ENCODE data around the gene FOXD2.
"Not testable (repeated sequence)": the region's sequence is repeated elsewhere in the genome, so short reads cannot be mapped to it uniquely, and the experiment has no call there.

FOXD2 gene

GRCh38 chr1:47440599-47441081, 2.8 kb downstream of the FOXD2 start:
- DNase-seq = no peak

GRCh38 chr1:47441450-47442106, 3.7 kb downstream of the FOXD2 start:
- no peak for DNase-seq

- no peak for DNase-seq
These were observed 4.4 kb downstream of the FOXD2 start for GRCh38 chr1:47442202-47442601.

GRCh38 chr1:47442842-47443529, 5.1 kb downstream of the FOXD2 start:
- DNase-seq = no peak

- no peak for DNase-seq
These were observed 5.9 kb downstream of the FOXD2 start for GRCh38 chr1:47443530-47444296.

GRCh38 chr1:47444297-47444561, 6.4 kb downstream of the FOXD2 start:
- DNase-seq = no peak

GRCh38 chr1:47444562-47445465, 7.0 kb downstream of the FOXD2 start:
- no peak for DNase-seq

GRCh38 chr1:47445823-47446550, 8.1 kb downstream of the FOXD2 start:
- DNase-seq = no peak

GRCh38 chr1:47448462-47449222, 10.8 kb downstream of the FOXD2 start:
- no peak for DNase-seq

- DNase-seq = no peak
These were observed 12.1 kb downstream of the FOXD2 start for GRCh38 chr1:47449822-47450552.

- DNase-seq = no peak
These were observed 12.8 kb downstream of the FOXD2 start for GRCh38 chr1:47450606-47451005.

- no peak for DNase-seq
These were observed 14.6 kb downstream of the FOXD2 start for GRCh38 chr1:47452426-47452825.

GRCh38 chr1:47453910-47454309, 16.1 kb downstream of the FOXD2 start:
- DNase-seq = not testable (repeated sequence)

GRCh38 chr1:47456250-47456649, 18.4 kb downstream of the FOXD2 start:
- DNase-seq = no peak

GRCh38 chr1:47457547-47457946, 19.7 kb downstream of the FOXD2 start:
- not testable (repeated sequence) for DNase-seq

GRCh38 chr1:47459253-47459788, 21.5 kb downstream of the FOXD2 start:
- DNase-seq = peak; percentile 74

- DNase-seq = no peak
These were observed 22.2 kb downstream of the FOXD2 start for GRCh38 chr1:47460040-47460439.

- DNase-seq = no peak
These were observed 22.6 kb downstream of the FOXD2 start for GRCh38 chr1:47460456-47460855.

GRCh38 chr1:47465605-47466004, 27.8 kb downstream of the FOXD2 start:
- no peak for DNase-seq

- no peak for DNase-seq
These were observed 31.0 kb downstream of the FOXD2 start for GRCh38 chr1:47468709-47469389.

Measured in DMS79 treated with DMSO at 0.1 percent for 48 hours (cell line).